Naive B cell (primary cell): ENCODE measurements around the gene TMEM19. TPM values are rescaled to one million over a fixed set of nuclear protein-coding genes. Genes with fewer than 3 reads are reported as not detected.

Experiments used
- ATAC-seq, 2 donors: fragments of 150-1000 bp; cut with Tn5 transposase; 2 replicates each; pipeline ENCODE4 v1.10.0; 2021; ENCODE audit warnings: low read depth in 2 of 2, mild to moderate bottlenecking in 2 of 2, moderate library complexity in 2 of 2
- DNase-seq: peaks from one replicate; pipeline ENCODE4 v3.0.0; 2022
- H3K27ac Mint-ChIP-seq, 6 donors: one replicate each; pipeline ENCODE4 v1.8.0; 2020 to 2022; ENCODE audit warnings: mild to moderate bottlenecking in 6 of 6, mixed read lengths in 6 of 6, moderate library complexity in 5 of 6, inconsistent platforms in 2 of 6
- H3K27me3 Mint-ChIP-seq, 3 donors: one replicate each; pipeline ENCODE4 v1.8.0; 2021 to 2022; ENCODE audit warnings: mixed read lengths in 3 of 3, mild to moderate bottlenecking in 1 of 3
- H3K36me3 Mint-ChIP-seq, 2 donors: one replicate each; pipeline ENCODE4 v1.8.0; 2020 to 2022; ENCODE audit warnings: mixed read lengths in 2 of 2, inconsistent platforms in 1 of 2, mild to moderate bottlenecking in 1 of 2
- H3K4me1 Mint-ChIP-seq, 3 donors: one replicate each; pipeline ENCODE4 v1.8.0; 2020 to 2022; ENCODE audit warnings: mixed read lengths in 3 of 3, inconsistent platforms in 1 of 3, mild to moderate bottlenecking in 1 of 3, moderate library complexity in 1 of 3
- H3K4me3 Mint-ChIP-seq, 8 donors: one replicate each; pipeline ENCODE4 v1.8.0; 2020 to 2022; ENCODE audit warnings: mild to moderate bottlenecking in 8 of 8, mixed read lengths in 8 of 8, moderate library complexity in 8 of 8, inconsistent platforms in 2 of 8
- H3K9me3 Mint-ChIP-seq, 7 donors: one replicate each; pipeline ENCODE4 v1.8.0; 2020 to 2022; ENCODE audit warnings: mixed read lengths in 7 of 7, mild to moderate bottlenecking in 5 of 7, inconsistent platforms in 2 of 7, moderate library complexity in 1 of 7
- polyA plus RNA-seq, 6 donors: library from polyadenylated mRNA; unstranded; fragments of 300-500 nt; fragmentation: Illumina TruSeq; gene quantifications; one replicate each; pipeline ENCODE4 v1.2.3, GENCODE V29; 2021; ENCODE audit warnings: low read depth in 6 of 6

The TMEM19 gene
- polyA plus RNA-seq, 6 donors from 2014 or later, result 166 to 231 (median 193) TPM

- no peak overlapping the region for H3K27ac Mint-ChIP-seq
- H3K36me3 Mint-ChIP-seq, result peaks cover 0 to 10% of the 10 kb centered on the region in 2 donors
- H3K9me3 Mint-ChIP-seq, result peaks cover 0 to 4% (median 0%) of the 10 kb centered on the region in 7 donors
- no peak for ATAC-seq
- no peak overlapping the region for H3K4me3 Mint-ChIP-seq
- H3K27me3 Mint-ChIP-seq, result no peaks in the 10 kb centered on the region
- H3K4me1 Mint-ChIP-seq, result peaks cover 2 to 3% (median 3%) of the 10 kb centered on the region in 3 donors
- DNase-seq, result no peak
These were observed 46.5 kb downstream of the TMEM19 start for GRCh38 chr12:71732357-71732712.

DNA sequence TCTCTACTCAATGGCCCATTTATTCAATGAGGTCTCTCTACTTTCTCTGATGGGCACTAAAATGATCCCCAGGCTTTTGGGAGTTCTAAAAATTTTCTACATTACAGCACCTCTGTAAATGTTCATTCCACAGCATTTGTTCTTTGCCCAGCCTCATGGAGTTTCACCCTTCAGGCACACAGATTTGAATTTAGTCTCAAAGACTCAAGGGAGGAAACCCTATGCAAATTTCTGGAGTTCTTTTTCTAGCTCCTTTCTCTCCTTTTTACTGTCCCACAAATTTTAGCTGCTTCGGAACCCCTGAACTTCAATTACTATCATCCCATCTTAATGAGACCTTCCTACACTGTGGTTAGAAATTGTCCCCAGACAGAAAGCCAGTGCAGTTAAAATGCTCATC, 51.3 kb downstream of the TMEM19 start:
- Mint-ChIP-seq H3K27ac (peak overlapping the region in 3 of 6 donors; percentile 2 to 87 (median 22)), H3K27me3 (no peaks in the 10 kb centered on the region), H3K4me1 (peaks cover 5 to 6% (median 6%) of the 10 kb centered on the region in 3 donors), H3K9me3 (no peaks in the 10 kb centered on the region), H3K36me3 (peaks cover 0 to 6% of the 10 kb centered on the region in 2 donors), H3K4me3 (no peak overlapping the region)
- DNase-seq, result no peak
- ATAC-seq, result no peak

DNA sequence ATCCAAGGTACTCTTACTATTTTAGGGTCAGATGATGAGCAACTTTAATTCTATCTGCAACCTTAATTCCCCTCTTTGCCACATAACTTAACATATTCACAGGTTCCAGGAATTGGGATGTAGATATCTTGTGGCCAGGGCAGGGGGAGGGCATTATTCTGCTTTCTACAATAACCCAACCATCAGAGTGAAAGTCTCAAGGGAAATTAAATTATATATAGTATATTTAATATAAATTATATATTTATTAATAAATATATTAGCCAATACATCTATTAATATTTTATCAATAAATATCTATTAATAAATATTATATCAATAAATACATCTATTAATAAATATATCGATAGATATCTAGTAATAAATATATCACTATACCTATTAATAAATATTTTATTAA, 57.1 kb downstream of the TMEM19 start:
- Mint-ChIP-seq H3K27ac (no peak overlapping the region), H3K36me3 (peaks cover 0 to 6% of the 10 kb centered on the region in 2 donors), H3K4me3 (no peak overlapping the region), H3K4me1 (no peaks in the 10 kb centered on the region), H3K9me3 (no peaks in the 10 kb centered on the region), H3K27me3 (no peaks in the 10 kb centered on the region)
- no peak for ATAC-seq
- DNase-seq, result no peak

DNA sequence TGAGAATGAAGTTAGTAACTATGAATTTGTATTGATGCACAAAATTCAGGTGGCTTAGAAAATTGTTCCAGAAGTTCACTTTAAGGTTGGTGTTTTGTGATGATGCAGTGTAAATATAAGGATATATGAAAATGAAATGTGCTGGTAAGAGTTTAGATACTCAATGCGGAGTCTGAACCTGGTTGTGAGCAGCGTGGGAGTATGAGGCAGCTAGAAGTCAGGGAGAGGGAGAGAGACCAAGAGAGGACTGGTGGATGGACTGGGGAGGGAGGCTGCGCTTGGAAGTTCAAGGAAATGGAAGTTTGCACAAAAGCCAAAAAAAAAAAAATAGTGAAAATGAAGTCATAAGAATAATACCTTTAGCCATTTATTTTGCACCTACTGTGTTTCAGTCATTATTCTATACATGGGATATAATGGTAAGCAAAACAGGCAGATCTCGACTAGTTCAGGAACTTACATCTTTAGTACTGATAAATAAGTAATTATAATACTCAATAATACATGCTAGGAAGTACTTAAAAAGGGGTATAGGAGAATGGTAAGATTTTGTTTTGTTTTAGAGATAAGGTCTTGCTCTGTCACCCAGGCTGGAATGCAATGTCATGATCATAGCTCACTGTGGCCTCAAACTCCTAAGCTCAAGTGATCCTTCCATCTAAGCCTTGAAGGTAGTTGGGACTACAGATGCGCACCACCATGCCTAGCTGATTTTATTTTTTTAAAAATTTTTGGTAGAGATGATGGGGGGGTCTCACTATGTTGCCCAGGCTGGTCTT, 58.8 kb downstream of the TMEM19 start:
- H3K27ac Mint-ChIP-seq, result peak overlapping the region in 2 of 6 donors; percentile 6 to 58
- no peaks in the 10 kb centered on the region for H3K4me1 Mint-ChIP-seq
- no peaks in the 10 kb centered on the region for H3K9me3 Mint-ChIP-seq
- DNase-seq (no peak), ATAC-seq (no peak)
- H3K4me3 Mint-ChIP-seq, result no peak overlapping the region
- peaks cover 4 to 10% (median 9%) of the 10 kb centered on the region in 3 donors for H3K27me3 Mint-ChIP-seq
- no peaks in the 10 kb centered on the region for H3K36me3 Mint-ChIP-seq

DNA sequence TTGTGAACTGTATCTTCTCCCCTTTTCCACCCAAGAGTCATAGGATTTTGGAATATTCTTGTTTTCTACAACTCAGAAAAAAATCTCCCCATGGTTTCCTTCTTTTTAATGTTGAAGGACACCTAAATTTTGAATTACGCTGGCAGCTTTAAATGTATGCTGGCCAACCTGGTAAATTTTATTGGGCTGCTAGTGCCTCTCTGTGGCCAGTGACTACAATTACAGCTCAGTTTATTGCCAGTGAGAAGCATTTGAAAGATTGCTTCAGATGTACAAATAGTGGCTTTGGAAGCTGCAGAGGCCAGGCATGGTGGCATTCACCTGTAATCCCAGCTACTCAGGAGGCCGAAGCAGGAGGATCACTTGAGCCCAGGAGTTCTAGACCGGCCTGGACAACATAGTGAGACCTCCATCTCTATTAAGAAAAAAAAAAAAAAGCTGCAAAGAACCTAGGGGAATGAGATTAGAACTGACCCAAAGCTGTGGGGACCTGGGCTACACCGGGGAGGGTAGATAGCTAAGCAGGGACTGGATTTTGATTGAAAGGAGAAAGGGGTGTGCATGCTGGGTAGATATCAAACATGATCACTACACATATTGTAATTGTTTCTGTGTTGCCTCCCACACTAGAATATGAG, 61.2 kb downstream of the TMEM19 start:
- no peaks in the 10 kb centered on the region for H3K9me3 Mint-ChIP-seq
- peaks cover 16 to 29% (median 29%) of the 10 kb centered on the region in 3 donors for H3K27me3 Mint-ChIP-seq
- DNase-seq (peak; percentile 57), ATAC-seq (peak; percentile 86 to 95)
- H3K36me3 Mint-ChIP-seq, result no peaks in the 10 kb centered on the region
- no peak overlapping the region for H3K4me3 Mint-ChIP-seq
- H3K4me1 Mint-ChIP-seq, result no peaks in the 10 kb centered on the region
- peak overlapping the region in 1 of 6 donors; percentile 25 for H3K27ac Mint-ChIP-seq

DNA sequence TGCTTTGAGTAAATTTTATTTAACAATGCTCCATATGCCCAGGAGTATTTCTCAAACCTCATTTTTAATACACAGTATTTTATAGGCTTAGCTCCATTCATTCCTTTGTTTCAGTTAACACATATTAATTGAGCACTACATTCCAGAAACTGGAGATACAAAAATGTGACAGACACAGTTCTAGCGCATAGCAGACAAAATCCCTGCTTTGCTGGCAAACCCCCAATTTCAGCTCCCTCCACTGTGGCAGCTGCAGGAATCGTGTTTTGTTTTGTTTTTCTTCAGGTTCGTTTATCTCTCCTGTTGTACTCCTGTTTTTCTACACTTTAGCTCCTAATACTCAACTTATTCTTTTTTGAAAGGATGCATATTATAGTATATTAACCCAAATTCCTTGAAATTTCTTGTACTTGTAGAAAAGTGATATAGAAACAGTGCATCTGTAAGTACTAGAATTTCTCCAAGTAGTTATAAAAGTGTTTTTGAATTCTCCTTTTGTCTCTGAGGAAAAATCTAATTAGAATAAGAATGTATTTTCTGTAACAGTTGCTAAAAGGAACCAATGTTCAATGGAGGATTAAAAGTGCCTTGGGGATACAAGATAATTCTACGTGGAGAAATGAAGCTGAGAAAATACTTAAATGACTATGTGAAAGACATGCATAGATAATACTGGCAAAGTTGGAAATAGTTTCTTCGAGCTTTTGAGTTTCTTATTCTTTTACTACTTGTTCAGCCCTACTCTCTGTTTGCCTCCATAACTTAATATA, 62.4 kb downstream of the TMEM19 start:
- Mint-ChIP-seq H3K4me3 (no peak overlapping the region), H3K4me1 (no peaks in the 10 kb centered on the region), H3K27me3 (peaks cover 16 to 35% (median 29%) of the 10 kb centered on the region in 3 donors), H3K9me3 (no peaks in the 10 kb centered on the region), H3K36me3 (no peaks in the 10 kb centered on the region), H3K27ac (peak overlapping the region in 1 of 6 donors; percentile 13)
- ATAC-seq, result no peak
- no peak for DNase-seq

GRCh38 chr12:71749666-71750065, 63.8 kb downstream of the TMEM19 start:
- Mint-ChIP-seq H3K4me1 (peaks cover 8 to 9% (median 9%) of the 10 kb centered on the region in 3 donors), H3K9me3 (no peaks in the 10 kb centered on the region), H3K4me3 (no peak overlapping the region), H3K27ac (peak overlapping the region in 1 of 6 donors; percentile 1), H3K27me3 (peaks cover 16 to 35% (median 29%) of the 10 kb centered on the region in 3 donors), H3K36me3 (no peaks in the 10 kb centered on the region)
- no peak for ATAC-seq
- no peak for DNase-seq

- Mint-ChIP-seq H3K27ac (no peak overlapping the region), H3K4me3 (peak overlapping the region in 1 of 8 donors; percentile 61), H3K36me3 (no peaks in the 10 kb centered on the region), H3K4me1 (peaks cover 18 to 31% (median 22%) of the 10 kb centered on the region in 3 donors), H3K9me3 (peaks cover 0 to 2% (median 0%) of the 10 kb centered on the region in 7 donors), H3K27me3 (peaks cover 16 to 35% (median 29%) of the 10 kb centered on the region in 3 donors)
- DNase-seq (no peak), ATAC-seq (no peak)
These were observed 67.0 kb downstream of the TMEM19 start for GRCh38 chr12:71752891-71753290.

Other genes with a start within 250 kb of the TMEM19 start
- gene LGR5, start 246.3 kb upstream of the TMEM19 start, polyA plus RNA-seq, result not detected
- 10 to 100 TPM; 22.9 to 46.9 (median 38.3) TPM for gene ZFC3H1, start 22.2 kb upstream of the TMEM19 start, polyA plus RNA-seq
- 10 to 100 TPM in 5 of 6 donors, 1 to 10 TPM in 1; 6.0 to 17.7 (median 12.2) TPM for gene THAP2, start 21.8 kb upstream of the TMEM19 start, polyA plus RNA-seq
- gene RAB21, start 68.8 kb downstream of the TMEM19 start, polyA plus RNA-seq, result 10 to 100 TPM; 33.1 to 61.4 (median 37.1) TPM
- gene TBC1D15, start 153.7 kb downstream of the TMEM19 start, polyA plus RNA-seq, result 10 to 100 TPM; 34.0 to 46.3 (median 41.0) TPM